Panc1 (cell line): ENCODE measurements around the gene CLHC1.

Experiments
- CTCF ChIP-seq: fragments of 450-650 bp; IDR thresholded peaks from 2 replicates; pipeline ENCODE4 v1.5.1; 2017; ENCODE audit warnings: mild to moderate bottlenecking
- POLR2AphosphoS5 ChIP-seq: IDR thresholded peaks from 2 replicates; pipeline ENCODE4 v1.6.1; 2012; ENCODE audit warnings: mild to moderate bottlenecking, low read depth, low read length, moderate library complexity
- REST ChIP-seq, 2 experiments: IDR thresholded peaks; 2 replicates each; pipeline ENCODE4 v1.6.1; 2011 to 2012; ENCODE audit warnings: low read depth in 2 of 2, control low read depth in 1 of 2, low read length in 1 of 2, mild to moderate bottlenecking in 1 of 2, moderate library complexity in 1 of 2; ENCODE audit not compliant: insufficient read depth in 1 of 2
- SIN3A ChIP-seq: IDR thresholded peaks from 2 replicates; pipeline ENCODE4 v1.6.1; 2012; ENCODE audit warnings: low read depth, mild to moderate bottlenecking, low read length, moderate library complexity, borderline replicate concordance; ENCODE audit not compliant: insufficient read depth
- TCF7L2 ChIP-seq: IDR thresholded peaks from 2 replicates; pipeline ENCODE4 v1.6.1; 2011; ENCODE audit warnings: mild to moderate bottlenecking, low read depth, low read length, inconsistent platforms

- TF ChIP-seq POLR2AphosphoS5 = no peak
- TF ChIP-seq CTCF = no peak
- TF ChIP-seq REST (IDR thresholded peaks at IDR 0.05; ENCODE audit: insufficient read depth in 1 of 2, low read depth in 2 of 2, low read length in 1 of 2) = no peak
- no peak for TF ChIP-seq SIN3A
- TF ChIP-seq TCF7L2 = no peak
Measured at GRCh38 chr2:55139305-55139704, 92.8 kb downstream of the CLHC1 start.
